Chondrocyte (in vitro differentiated cells): ENCODE measurements around the gene PCSK9. TPM values are rescaled to one million over a fixed set of nuclear protein-coding genes. Genes with fewer than 3 reads are reported as not detected.

Source experiments
- DNase-seq: peaks from one replicate; pipeline ENCODE4 v3.0.0; 2021; ENCODE audit warnings: mixed read lengths, low spot score
- H3K27ac Mint-ChIP-seq: one replicate; pipeline ENCODE4 v1.8.0; 2021; ENCODE audit warnings: mild to moderate bottlenecking, moderate library complexity, mixed read lengths; ENCODE audit not compliant: unreplicated experiment
- H3K27me3 Mint-ChIP-seq: 2 replicates; pipeline ENCODE4 v1.8.0; 2021; ENCODE audit warnings: low read depth, mixed read lengths
- H3K36me3 Mint-ChIP-seq: 2 replicates; pipeline ENCODE4 v1.8.0; 2021; ENCODE audit warnings: low read depth, mixed read lengths
- H3K4me1 Mint-ChIP-seq: 2 replicates; pipeline ENCODE4 v1.8.0; 2021; ENCODE audit warnings: low read depth, mild to moderate bottlenecking, mixed read lengths
- H3K4me3 Mint-ChIP-seq: one replicate; pipeline ENCODE4 v1.8.0; 2021; ENCODE audit warnings: mild to moderate bottlenecking, moderate library complexity, mixed read lengths; ENCODE audit not compliant: unreplicated experiment
- H3K9me3 Mint-ChIP-seq: 2 replicates; pipeline ENCODE4 v1.8.0; 2021; ENCODE audit warnings: low read depth, mixed read lengths
- total RNA-seq: library from RNA; stranded (reverse); gene quantifications from 3 replicates; pipeline ENCODE4 v1.2.1, GENCODE V29; 2021
- TF ChIP-seq, protein P1 (sequence below): fragments of 200-600 bp; sonication (generic); IDR thresholded peaks from 2 replicates; pipeline ENCODE4 v1.5.0; 2021; ENCODE audit warnings: antibody characterized with exemption, mild to moderate bottlenecking, moderate library complexity

The PCSK9 gene
- total RNA-seq, 1 donor from 2014 or later = 0.60 TPM

GRCh38 chr1:55010887-55011217 is 28.5 kb upstream of the PCSK9 start:
- Mint-ChIP-seq H3K27me3 (peaks cover 5% of the 10 kb centered on the region), H3K9me3 (peaks cover 5% of the 10 kb centered on the region)

GRCh38 chr1:55012661-55013060 is 26.7 kb upstream of the PCSK9 start:
- peaks cover 5% of the 10 kb centered on the region for H3K27me3 Mint-ChIP-seq
- no peak for DNase-seq
- H3K4me3 Mint-ChIP-seq = no peak overlapping the region
- no peak overlapping the region for H3K27ac Mint-ChIP-seq
- H3K36me3 Mint-ChIP-seq = no peaks in the 10 kb centered on the region
- peaks cover 27% of the 10 kb centered on the region for H3K4me1 Mint-ChIP-seq
- peaks cover 5% of the 10 kb centered on the region for H3K9me3 Mint-ChIP-seq
- TF ChIP-seq, protein P1, sequence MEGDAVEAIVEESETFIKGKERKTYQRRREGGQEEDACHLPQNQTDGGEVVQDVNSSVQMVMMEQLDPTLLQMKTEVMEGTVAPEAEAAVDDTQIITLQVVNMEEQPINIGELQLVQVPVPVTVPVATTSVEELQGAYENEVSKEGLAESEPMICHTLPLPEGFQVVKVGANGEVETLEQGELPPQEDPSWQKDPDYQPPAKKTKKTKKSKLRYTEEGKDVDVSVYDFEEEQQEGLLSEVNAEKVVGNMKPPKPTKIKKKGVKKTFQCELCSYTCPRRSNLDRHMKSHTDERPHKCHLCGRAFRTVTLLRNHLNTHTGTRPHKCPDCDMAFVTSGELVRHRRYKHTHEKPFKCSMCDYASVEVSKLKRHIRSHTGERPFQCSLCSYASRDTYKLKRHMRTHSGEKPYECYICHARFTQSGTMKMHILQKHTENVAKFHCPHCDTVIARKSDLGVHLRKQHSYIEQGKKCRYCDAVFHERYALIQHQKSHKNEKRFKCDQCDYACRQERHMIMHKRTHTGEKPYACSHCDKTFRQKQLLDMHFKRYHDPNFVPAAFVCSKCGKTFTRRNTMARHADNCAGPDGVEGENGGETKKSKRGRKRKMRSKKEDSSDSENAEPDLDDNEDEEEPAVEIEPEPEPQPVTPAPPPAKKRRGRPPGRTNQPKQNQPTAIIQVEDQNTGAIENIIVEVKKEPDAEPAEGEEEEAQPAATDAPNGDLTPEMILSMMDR = no peak

More at GRCh38 chr1:55010887-55011217, 28.5 kb upstream of the PCSK9 start:
- Mint-ChIP-seq H3K4me1 (peaks cover 21% of the 10 kb centered on the region), H3K27ac (no peak overlapping the region), H3K4me3 (no peak overlapping the region), H3K36me3 (no peaks in the 10 kb centered on the region)
- DNase-seq = no peak
- TF ChIP-seq, protein P1 = peak; percentile 11

- H3K9me3 Mint-ChIP-seq = no peaks in the 10 kb centered on the region
- DNase-seq = no peak
- H3K27me3 Mint-ChIP-seq = peaks cover 7% of the 10 kb centered on the region
- peaks cover 24% of the 10 kb centered on the region for H3K4me1 Mint-ChIP-seq
- no peaks in the 10 kb centered on the region for H3K36me3 Mint-ChIP-seq
- TF ChIP-seq, protein P1 = no peak
- H3K4me3 Mint-ChIP-seq = no peak overlapping the region
- H3K27ac Mint-ChIP-seq = no peak overlapping the region
These were observed 24.2 kb upstream of the PCSK9 start for GRCh38 chr1:55015123-55015522.

- peak overlapping the region; percentile 11 for H3K4me3 Mint-ChIP-seq
- peaks cover 24% of the 10 kb centered on the region for H3K4me1 Mint-ChIP-seq
- peak overlapping the region; percentile 79 for H3K27ac Mint-ChIP-seq
- DNase-seq = no peak
- no peaks in the 10 kb centered on the region for H3K36me3 Mint-ChIP-seq
- H3K9me3 Mint-ChIP-seq = no peaks in the 10 kb centered on the region
- TF ChIP-seq, protein P1 = no peak
- peaks cover 7% of the 10 kb centered on the region for H3K27me3 Mint-ChIP-seq
These were observed 23.4 kb upstream of the PCSK9 start for GRCh38 chr1:55015731-55016620.

DNA sequence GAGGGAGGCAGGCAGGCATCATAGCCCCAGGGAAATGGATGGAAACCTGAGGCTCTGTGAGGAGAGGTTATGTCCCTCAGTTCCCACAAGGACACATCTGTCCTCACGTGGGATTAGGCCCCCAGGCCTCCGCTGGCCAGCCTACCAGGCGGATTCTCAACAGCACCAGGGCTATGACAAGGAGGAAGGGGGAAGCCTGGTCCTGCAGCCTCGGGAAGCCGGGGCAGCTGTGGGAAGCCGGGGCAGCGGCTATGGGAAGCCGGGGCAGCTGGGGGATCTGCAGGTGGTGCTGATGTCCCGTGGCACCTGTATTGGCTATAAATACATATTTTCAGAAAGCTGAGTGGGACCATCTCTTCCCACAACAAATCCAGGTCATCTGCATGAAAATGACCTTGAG is 21.0 kb upstream of the PCSK9 start:
- H3K9me3 Mint-ChIP-seq = no peaks in the 10 kb centered on the region

More for the DNA sequence above, 21.0 kb upstream of the PCSK9 start:
- peaks cover 4% of the 10 kb centered on the region for H3K27me3 Mint-ChIP-seq
- DNase-seq = no peak
- H3K36me3 Mint-ChIP-seq = no peaks in the 10 kb centered on the region
- TF ChIP-seq, protein P1 = no peak
- peaks cover 30% of the 10 kb centered on the region for H3K4me1 Mint-ChIP-seq
- H3K27ac Mint-ChIP-seq = no peak overlapping the region
- H3K4me3 Mint-ChIP-seq = no peak overlapping the region
